ENCODE measurements around the gene MEGF9.

The MEGF9 gene

GRCh38 chr9:120730654-120731514 lies 16.6 kb upstream of the MEGF9 start:
- DNase-seq: no peak

- no peak for DNase-seq
These were observed 15.5 kb upstream of the MEGF9 start for GRCh38 chr9:120729791-120730241.

GRCh38 chr9:120726484-120726883 lies 12.2 kb upstream of the MEGF9 start:
- DNase-seq: no peak

GRCh38 chr9:120725907-120726306 lies 11.6 kb upstream of the MEGF9 start:
- no peak for DNase-seq

GRCh38 chr9:120724757-120725400 lies 10.6 kb upstream of the MEGF9 start:
- no peak for DNase-seq

- no peak for DNase-seq
These were observed 9.3 kb upstream of the MEGF9 start for GRCh38 chr9:120723565-120723964.

- DNase-seq: no peak
These were observed 6.1 kb upstream of the MEGF9 start for GRCh38 chr9:120720404-120720803.

GRCh38 chr9:120718316-120718715 lies 4.0 kb upstream of the MEGF9 start:
- no peak for DNase-seq

- no peak for DNase-seq
These were observed 2.9 kb upstream of the MEGF9 start for GRCh38 chr9:120717176-120717575.

- DNase-seq: no peak
These were observed 2.2 kb upstream of the MEGF9 start for GRCh38 chr9:120716483-120716882.

- DNase-seq: no peak
These were observed 1.2 kb upstream of the MEGF9 start for GRCh38 chr9:120715389-120715924.

GRCh38 chr9:120714846-120715388 lies 647 bp upstream of the MEGF9 start:
- DNase-seq: no peak

- no peak for DNase-seq
These were observed 798 bp downstream of the MEGF9 start for GRCh38 chr9:120713257-120714087.

GRCh38 chr9:120712539-120713031 lies 1.7 kb downstream of the MEGF9 start:
- DNase-seq: no peak

- DNase-seq: no peak
These were observed 2.3 kb downstream of the MEGF9 start for GRCh38 chr9:120711841-120712538.

- DNase-seq: no peak
These were observed 2.9 kb downstream of the MEGF9 start for GRCh38 chr9:120711354-120711753.

- DNase-seq: no peak
These were observed 3.9 kb downstream of the MEGF9 start for GRCh38 chr9:120710110-120710981.

- no peak for DNase-seq
These were observed 5.6 kb downstream of the MEGF9 start for GRCh38 chr9:120708526-120709224.

GRCh38 chr9:120707170-120707569 lies 7.1 kb downstream of the MEGF9 start:
- no peak for DNase-seq

GRCh38 chr9:120705174-120705573 lies 9.1 kb downstream of the MEGF9 start:
- no peak for DNase-seq
